OCI-LY7 (cell line): ENCODE data around the gene CEP104.

ENCODE experiments used
- EZH2phosphoT487 ChIP-seq: fragments of 200-600 bp; sonication (generic); IDR thresholded peaks from 2 replicates; pipeline ENCODE4 v1.6.1; 2018; ENCODE audit warnings: low read depth, borderline replicate concordance, mild to moderate bottlenecking, mixed run types, antibody characterized with exemption, low read length, moderate library complexity, mixed read lengths
- TF ChIP-seq, protein P1 (sequence below): fragments of 200-600 bp; sonication (generic); conservative IDR thresholded peaks from 2 replicates; pipeline ENCODE4 v1.5.1; 2014; ENCODE audit warnings: mild to moderate bottlenecking, antibody characterized with exemption, low read length, moderate library complexity, mixed read lengths

DNA sequence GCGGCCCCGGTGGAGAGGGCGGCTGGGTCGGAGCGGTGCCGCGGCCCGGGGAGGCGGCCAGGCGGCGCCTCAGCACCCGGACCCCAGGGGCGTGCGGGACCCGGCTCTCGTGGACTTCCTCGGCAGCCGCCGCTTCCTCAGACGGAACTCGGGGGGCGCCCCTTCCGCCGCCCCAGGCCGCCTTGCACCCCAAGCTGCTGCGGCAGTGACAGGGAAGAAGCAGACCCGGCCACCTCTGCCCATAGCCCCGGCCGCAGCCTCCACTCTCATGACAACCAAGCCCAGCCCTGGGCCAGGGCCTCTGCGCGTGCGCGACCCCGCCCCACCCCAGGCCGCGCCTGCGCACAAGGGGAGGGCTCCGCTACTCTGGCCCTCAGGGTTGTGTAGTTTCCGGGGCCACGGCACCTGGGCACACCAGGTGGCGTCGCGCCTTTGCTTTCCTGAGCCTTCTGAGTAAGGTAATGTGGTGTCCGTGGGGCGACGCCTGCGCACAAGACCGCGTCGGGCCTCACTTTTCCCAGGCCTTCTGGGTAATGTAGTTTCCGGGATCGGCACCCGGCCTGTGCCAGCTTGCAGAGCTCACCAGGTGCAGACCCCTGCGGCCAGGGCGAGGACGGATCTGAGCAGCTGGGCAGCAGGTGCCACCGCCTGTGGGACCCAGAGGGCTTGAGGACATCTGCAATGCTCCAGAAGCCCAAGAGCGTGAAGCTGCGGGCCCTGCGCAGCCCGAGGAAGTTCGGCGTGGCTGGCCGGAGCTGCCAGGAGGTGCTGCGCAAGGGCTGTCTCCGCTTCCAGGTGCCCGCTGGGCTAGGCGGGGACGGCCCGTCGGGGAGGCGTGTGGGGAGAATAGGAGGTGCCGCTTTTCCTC, at the start of gene CEP104, which contains the start of gene DFFB:
- TF ChIP-seq, protein P1, sequence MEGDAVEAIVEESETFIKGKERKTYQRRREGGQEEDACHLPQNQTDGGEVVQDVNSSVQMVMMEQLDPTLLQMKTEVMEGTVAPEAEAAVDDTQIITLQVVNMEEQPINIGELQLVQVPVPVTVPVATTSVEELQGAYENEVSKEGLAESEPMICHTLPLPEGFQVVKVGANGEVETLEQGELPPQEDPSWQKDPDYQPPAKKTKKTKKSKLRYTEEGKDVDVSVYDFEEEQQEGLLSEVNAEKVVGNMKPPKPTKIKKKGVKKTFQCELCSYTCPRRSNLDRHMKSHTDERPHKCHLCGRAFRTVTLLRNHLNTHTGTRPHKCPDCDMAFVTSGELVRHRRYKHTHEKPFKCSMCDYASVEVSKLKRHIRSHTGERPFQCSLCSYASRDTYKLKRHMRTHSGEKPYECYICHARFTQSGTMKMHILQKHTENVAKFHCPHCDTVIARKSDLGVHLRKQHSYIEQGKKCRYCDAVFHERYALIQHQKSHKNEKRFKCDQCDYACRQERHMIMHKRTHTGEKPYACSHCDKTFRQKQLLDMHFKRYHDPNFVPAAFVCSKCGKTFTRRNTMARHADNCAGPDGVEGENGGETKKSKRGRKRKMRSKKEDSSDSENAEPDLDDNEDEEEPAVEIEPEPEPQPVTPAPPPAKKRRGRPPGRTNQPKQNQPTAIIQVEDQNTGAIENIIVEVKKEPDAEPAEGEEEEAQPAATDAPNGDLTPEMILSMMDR = peak; percentile 69
- TF ChIP-seq EZH2phosphoT487 = no peak
